HCT116 (cell line): ENCODE results near the gene OSBPL1A.

ENCODE experiments used
- CEBPB ChIP-seq: IDR thresholded peaks from 2 replicates; pipeline ENCODE4 v1.6.1; 2012; ENCODE audit warnings: low read depth
- EZH2 ChIP-seq: fragments of 200-600 bp; sonication (generic); IDR thresholded peaks from 2 replicates; pipeline ENCODE4 v1.6.1; 2017; ENCODE audit warnings: antibody characterized with exemption, mixed run types
- JUND ChIP-seq: IDR thresholded peaks from 2 replicates; pipeline ENCODE4 v1.6.1; 2012
- POLR2A ChIP-seq: IDR thresholded peaks from 2 replicates; pipeline ENCODE4 v1.7.0; 2011; ENCODE audit warnings: borderline replicate concordance; ENCODE audit not compliant: insufficient read depth, insufficient read length; ENCODE audit errors: extremely low read depth
- POLR2AphosphoS5 ChIP-seq: IDR thresholded peaks from 2 replicates; pipeline ENCODE4 v1.6.1; 2011; ENCODE audit warnings: mild to moderate bottlenecking, low read depth, low read length, moderate library complexity
- SP1 ChIP-seq: IDR thresholded peaks from 2 replicates; pipeline ENCODE4 v1.6.1; 2012; ENCODE audit warnings: low read depth
- SRF ChIP-seq: IDR thresholded peaks from 2 replicates; pipeline ENCODE4 v1.6.1; 2012; ENCODE audit warnings: low read depth
- TCF7L2 ChIP-seq: IDR thresholded peaks from 2 replicates; pipeline ENCODE4 v1.7.0; 2011; ENCODE audit warnings: borderline replicate concordance, inconsistent platforms; ENCODE audit not compliant: insufficient read depth, insufficient read length; ENCODE audit errors: extremely low read depth
- YY1 ChIP-seq: IDR thresholded peaks from 2 replicates; pipeline ENCODE4 v1.6.1; 2011; ENCODE audit warnings: low read length, low read depth, moderate library complexity, mild to moderate bottlenecking; ENCODE audit not compliant: insufficient replicate concordance; ENCODE audit errors: extremely low read depth
- ZFX ChIP-seq: fragments of 450-650 bp; IDR thresholded peaks from 2 replicates; pipeline ENCODE4 v1.6.1; 2017
- TF ChIP-seq, protein P1 (sequence below), 3 experiments: fragments of 200-600 bp in 1 of 3; sonication (generic) in 1 of 3; IDR thresholded peaks in 2 of 3; conservative IDR thresholded peaks in 1 of 3; 2 replicates each; pipeline ENCODE4 v1.5.1; 2012 to 2017; ENCODE audit warnings: low read depth in 2 of 3, low read length in 2 of 3, antibody characterized with exemption in 1 of 3, borderline replicate concordance in 1 of 3, control low read depth in 1 of 3, mild to moderate bottlenecking in 1 of 3, mixed read lengths in 1 of 3, mixed run types in 1 of 3, moderate library complexity in 1 of 3; ENCODE audit not compliant: insufficient read depth in 1 of 3
- TF ChIP-seq, protein P2 (sequence below): IDR thresholded peaks from 2 replicates; pipeline ENCODE4 v1.6.1; 2012; ENCODE audit warnings: low read depth
- TF ChIP-seq, protein P3 (sequence below): IDR thresholded peaks from 2 replicates; pipeline ENCODE4 v1.6.1; 2012
- TF ChIP-seq, protein P4 (sequence below): IDR thresholded peaks from 2 replicates; pipeline ENCODE4 v1.6.1; 2011; ENCODE audit warnings: mild to moderate bottlenecking, low read length, moderate library complexity; ENCODE audit not compliant: insufficient replicate concordance; ENCODE audit errors: extremely low read depth

- TF ChIP-seq POLR2A = no peak
- TF ChIP-seq, protein P1, sequence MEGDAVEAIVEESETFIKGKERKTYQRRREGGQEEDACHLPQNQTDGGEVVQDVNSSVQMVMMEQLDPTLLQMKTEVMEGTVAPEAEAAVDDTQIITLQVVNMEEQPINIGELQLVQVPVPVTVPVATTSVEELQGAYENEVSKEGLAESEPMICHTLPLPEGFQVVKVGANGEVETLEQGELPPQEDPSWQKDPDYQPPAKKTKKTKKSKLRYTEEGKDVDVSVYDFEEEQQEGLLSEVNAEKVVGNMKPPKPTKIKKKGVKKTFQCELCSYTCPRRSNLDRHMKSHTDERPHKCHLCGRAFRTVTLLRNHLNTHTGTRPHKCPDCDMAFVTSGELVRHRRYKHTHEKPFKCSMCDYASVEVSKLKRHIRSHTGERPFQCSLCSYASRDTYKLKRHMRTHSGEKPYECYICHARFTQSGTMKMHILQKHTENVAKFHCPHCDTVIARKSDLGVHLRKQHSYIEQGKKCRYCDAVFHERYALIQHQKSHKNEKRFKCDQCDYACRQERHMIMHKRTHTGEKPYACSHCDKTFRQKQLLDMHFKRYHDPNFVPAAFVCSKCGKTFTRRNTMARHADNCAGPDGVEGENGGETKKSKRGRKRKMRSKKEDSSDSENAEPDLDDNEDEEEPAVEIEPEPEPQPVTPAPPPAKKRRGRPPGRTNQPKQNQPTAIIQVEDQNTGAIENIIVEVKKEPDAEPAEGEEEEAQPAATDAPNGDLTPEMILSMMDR (IDR thresholded peaks at IDR 0.05 in 2 of 3, conservative IDR thresholded peaks at IDR 0.05 in 1 of 3; ENCODE audit: borderline replicate concordance in 1 of 3, insufficient read depth in 1 of 3, low read depth in 2 of 3, low read length in 2 of 3) = no peak
- no peak for TF ChIP-seq JUND
- no peak for TF ChIP-seq SRF
- no peak for TF ChIP-seq CEBPB
- TF ChIP-seq, protein P2, sequence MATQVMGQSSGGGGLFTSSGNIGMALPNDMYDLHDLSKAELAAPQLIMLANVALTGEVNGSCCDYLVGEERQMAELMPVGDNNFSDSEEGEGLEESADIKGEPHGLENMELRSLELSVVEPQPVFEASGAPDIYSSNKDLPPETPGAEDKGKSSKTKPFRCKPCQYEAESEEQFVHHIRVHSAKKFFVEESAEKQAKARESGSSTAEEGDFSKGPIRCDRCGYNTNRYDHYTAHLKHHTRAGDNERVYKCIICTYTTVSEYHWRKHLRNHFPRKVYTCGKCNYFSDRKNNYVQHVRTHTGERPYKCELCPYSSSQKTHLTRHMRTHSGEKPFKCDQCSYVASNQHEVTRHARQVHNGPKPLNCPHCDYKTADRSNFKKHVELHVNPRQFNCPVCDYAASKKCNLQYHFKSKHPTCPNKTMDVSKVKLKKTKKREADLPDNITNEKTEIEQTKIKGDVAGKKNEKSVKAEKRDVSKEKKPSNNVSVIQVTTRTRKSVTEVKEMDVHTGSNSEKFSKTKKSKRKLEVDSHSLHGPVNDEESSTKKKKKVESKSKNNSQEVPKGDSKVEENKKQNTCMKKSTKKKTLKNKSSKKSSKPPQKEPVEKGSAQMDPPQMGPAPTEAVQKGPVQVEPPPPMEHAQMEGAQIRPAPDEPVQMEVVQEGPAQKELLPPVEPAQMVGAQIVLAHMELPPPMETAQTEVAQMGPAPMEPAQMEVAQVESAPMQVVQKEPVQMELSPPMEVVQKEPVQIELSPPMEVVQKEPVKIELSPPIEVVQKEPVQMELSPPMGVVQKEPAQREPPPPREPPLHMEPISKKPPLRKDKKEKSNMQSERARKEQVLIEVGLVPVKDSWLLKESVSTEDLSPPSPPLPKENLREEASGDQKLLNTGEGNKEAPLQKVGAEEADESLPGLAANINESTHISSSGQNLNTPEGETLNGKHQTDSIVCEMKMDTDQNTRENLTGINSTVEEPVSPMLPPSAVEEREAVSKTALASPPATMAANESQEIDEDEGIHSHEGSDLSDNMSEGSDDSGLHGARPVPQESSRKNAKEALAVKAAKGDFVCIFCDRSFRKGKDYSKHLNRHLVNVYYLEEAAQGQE = no peak
- no peak for TF ChIP-seq EZH2
- no peak for TF ChIP-seq ZFX
- TF ChIP-seq YY1 = no peak
- TF ChIP-seq, protein P3, sequence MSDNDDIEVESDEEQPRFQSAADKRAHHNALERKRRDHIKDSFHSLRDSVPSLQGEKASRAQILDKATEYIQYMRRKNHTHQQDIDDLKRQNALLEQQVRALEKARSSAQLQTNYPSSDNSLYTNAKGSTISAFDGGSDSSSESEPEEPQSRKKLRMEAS = no peak
- TF ChIP-seq POLR2AphosphoS5 = no peak
- TF ChIP-seq TCF7L2 = no peak
- no peak for TF ChIP-seq SP1
- TF ChIP-seq, protein P4, sequence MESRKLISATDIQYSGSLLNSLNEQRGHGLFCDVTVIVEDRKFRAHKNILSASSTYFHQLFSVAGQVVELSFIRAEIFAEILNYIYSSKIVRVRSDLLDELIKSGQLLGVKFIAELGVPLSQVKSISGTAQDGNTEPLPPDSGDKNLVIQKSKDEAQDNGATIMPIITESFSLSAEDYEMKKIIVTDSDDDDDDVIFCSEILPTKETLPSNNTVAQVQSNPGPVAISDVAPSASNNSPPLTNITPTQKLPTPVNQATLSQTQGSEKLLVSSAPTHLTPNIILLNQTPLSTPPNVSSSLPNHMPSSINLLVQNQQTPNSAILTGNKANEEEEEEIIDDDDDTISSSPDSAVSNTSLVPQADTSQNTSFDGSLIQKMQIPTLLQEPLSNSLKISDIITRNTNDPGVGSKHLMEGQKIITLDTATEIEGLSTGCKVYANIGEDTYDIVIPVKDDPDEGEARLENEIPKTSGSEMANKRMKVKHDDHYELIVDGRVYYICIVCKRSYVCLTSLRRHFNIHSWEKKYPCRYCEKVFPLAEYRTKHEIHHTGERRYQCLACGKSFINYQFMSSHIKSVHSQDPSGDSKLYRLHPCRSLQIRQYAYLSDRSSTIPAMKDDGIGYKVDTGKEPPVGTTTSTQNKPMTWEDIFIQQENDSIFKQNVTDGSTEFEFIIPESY = no peak
Measured at GRCh38 chr18:24426073-24426397, 28.4 kb upstream of the OSBPL1A start.
